Daoy (cell line): ENCODE measurements around the gene MFF. TPM values are rescaled to one million over a fixed set of nuclear protein-coding genes. Genes with fewer than 3 reads are reported as not detected.
"Not testable (repeated sequence)": the region's sequence is repeated elsewhere in the genome, so short reads cannot be mapped to it uniquely, and the experiment has no call there.

Experiments
- DNase-seq: peaks from one replicate; pipeline ENCODE4 v3.0.0-alpha.2; 2015; ENCODE audit warnings: low read depth
- total RNA-seq: library from RNA; depleted of rRNA; stranded (reverse); fragments of >200 nt; shearing (Covaris generic); gene quantifications from 2 replicates; pipeline ENCODE4 v1.2.3, GENCODE V29; 2014

MFF gene
- total RNA-seq, 1 experiment from 2014 or later = 113 TPM

- DNase-seq = no peak
Measured at GRCh38 chr2:227377467-227378351, 52.7 kb downstream of the MFF start.

DNA sequence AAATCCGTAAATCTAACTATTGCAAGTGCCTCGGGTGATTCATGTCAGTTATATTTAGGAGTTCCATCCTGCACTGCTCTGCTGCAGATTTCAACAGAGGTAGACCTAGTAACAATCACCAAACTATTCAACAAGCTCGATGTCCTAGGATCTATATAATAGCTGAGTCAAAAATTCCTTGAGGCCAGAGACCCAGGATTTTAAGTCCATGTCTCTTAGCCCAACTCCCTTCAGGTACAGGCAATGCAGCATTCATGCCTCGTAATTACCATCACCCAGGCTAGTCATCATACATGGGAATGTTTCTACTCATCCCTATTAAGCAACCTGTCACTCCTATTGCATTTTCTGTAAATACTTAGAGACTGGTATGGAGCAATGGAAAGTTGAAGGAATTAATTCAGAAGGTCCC, 53.3 kb downstream of the MFF start:
- DNase-seq = no peak

- DNase-seq = no peak
Measured at GRCh38 chr2:227379095-227379494, 54.0 kb downstream of the MFF start, which contains the start of gene TM4SF20. TM4SF20 (minus strand) TSS chr2:227379306; CDS start chr2:227379268, 38 bp downstream.

- DNase-seq = not testable (repeated sequence)
Measured at GRCh38 chr2:227382241-227382835, 57.3 kb downstream of the MFF start.

- DNase-seq = no peak
Measured at GRCh38 chr2:227383686-227384085, 58.6 kb downstream of the MFF start.

DNA sequence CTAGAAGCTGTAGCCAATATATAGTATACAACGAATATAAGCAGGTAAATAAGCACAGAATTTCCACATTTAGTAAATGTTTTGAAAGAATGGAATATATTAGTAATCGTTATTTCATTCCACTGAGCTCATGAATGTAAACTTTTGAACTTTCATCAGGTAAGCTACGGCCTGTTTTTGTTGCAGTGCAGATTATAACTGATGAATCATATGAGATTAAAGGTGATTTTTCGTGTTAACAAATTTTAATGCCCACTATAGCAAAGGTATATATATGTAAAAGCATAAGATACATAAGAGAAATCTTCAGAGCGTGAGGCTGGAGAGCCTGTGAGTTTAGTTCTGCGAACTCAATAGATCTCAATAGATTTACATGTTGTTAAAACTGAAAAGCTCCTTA, 61.6 kb downstream of the MFF start:
- DNase-seq = no peak

- DNase-seq = not testable (repeated sequence)
Measured at GRCh38 chr2:227387583-227387982, 62.5 kb downstream of the MFF start, which contains the start of gene SCYGR1. SCYGR1 (minus strand) TSS chr2:227387949; CDS start chr2:227387949, 0 bp downstream.

DNA sequence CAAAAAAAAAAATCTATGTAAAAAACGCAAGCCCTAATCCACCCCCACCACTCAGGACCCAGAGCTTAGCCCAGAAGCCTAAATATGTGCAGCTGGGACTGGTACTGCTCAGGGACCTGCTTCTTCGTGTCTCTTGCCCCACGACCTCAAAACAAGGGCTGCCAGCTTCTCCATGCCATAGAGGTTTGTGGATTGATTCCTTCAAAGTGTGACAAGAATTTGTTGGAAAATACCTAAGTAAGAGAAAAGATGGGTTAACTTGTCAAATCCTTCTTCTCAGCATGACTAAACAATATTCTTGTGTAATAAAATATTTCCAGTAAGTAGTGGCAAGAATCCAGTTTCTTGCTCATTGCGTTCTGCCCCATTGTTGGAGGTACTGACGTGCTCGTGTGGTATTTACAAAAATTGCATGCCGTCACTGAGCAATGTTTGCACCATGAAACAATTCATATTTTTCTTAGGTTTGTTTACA, 63.5 kb downstream of the MFF start:
- no peak for DNase-seq

DNA sequence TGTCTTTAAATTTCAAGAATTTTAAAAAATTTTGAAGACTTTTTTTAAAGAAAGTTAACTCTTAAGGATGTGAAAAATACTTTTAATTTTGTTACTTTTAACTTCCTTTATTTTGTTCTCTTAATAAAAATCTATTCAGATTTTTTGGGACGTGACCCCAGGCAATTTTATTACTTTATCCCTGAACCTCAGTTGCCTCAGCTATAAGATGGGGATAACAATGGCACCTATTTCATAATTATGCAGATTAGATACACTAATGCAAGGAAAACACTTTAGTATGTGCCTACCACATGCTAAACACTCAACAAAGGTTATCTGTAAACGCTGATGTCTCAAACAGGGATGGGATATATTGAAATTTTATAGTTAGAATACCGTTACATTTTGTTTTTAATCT, 64.2 kb downstream of the MFF start:
- no peak for DNase-seq

GRCh38 chr2:227389661-227390060, 64.6 kb downstream of the MFF start:
- no peak for DNase-seq

GRCh38 chr2:227390468-227391256, 65.6 kb downstream of the MFF start:
- no peak for DNase-seq

DNA sequence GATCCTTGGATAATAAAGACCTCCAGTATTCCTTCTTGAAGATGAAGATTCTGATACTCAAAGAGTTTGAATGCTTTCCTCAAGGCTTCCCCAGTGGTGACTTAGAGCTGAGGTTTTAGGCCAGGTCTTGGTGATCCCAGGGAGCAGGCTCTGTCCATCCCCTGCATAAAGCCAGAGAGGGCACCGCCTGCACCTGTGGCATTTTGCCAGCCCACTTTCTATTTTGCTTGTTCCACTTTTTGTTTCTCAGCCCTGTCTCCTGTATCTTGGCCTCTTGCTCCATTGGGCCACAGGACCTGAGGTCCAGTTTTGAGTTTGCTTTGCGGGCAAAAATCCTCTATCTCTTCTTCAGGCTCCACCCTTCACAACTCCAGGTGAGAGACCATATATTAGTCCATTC, 69.3 kb downstream of the MFF start:
- DNase-seq = no peak

GRCh38 chr2:227395556-227395955, 70.5 kb downstream of the MFF start:
- no peak for DNase-seq

- no peak for DNase-seq
Measured at GRCh38 chr2:227397562-227397961, 72.5 kb downstream of the MFF start.

GRCh38 chr2:227398684-227399670, 73.9 kb downstream of the MFF start:
- DNase-seq = no peak

DNA sequence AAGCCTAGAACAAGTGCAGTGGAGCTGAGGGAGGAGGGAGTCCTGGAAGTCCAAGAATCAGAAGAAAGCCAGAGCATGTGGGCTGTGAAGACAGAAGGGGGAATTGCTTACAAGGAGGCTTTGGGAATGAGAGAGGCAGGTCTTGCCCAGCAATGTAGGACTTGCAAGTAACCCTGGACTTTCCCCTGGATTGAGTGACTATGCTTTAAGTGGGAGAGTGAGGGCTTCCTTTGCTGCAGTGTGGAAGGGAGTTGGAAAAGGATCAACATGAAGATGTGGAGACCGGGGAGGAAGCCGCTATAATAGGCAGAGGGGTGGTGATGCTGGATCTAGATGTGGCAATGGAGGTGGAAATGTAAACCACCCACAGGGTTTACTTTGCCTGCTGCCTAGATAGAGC, 76.5 kb downstream of the MFF start:
- no peak for DNase-seq

GRCh38 chr2:227402321-227402720, 77.3 kb downstream of the MFF start:
- DNase-seq = no peak

GRCh38 chr2:227402959-227403358, 77.9 kb downstream of the MFF start:
- no peak for DNase-seq

DNA sequence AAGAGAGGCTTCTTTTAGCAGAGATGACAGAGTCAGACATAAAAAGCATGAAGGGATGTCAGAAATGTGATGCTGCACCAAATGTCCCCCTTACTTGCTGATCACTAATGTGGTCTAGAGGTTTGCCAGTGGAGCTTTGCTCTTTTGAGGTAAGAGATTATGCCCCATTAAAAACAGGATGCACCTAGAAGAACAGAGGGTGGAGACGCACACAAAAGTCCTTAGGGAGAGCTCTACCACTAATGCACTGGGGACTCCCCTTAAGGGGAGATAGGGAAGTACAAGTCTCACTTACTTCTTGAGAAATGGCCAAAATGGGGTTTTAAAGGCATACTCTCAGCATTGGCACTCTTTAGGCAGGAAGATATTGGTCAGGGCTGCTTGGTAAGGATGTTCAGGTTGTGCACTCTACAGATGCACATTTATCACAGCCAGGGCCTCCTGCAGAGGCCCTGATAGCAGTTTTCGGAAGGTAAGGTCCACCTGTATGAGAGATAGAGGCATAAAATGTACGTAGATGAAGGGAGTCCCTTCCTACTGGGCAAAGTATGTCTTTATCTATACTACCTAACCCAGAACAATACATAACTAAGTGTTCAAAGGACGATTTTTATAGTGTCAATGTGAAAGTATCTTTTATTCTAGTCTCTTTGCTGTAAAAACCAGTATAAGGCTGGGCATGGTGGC, 79.7 kb downstream of the MFF start:
- no peak for DNase-seq
